ENCODE measurements around the gene AMACR. TPM values are rescaled to one million over a fixed set of nuclear protein-coding genes. Genes with fewer than 3 reads are reported as not detected.

Gene AMACR
- total and polyA plus RNA-seq, 3 experiments from 2014 or later: 7.1 to 12.8 (median 11.3) TPM

GRCh38 chr5:34041247-34041972 is 33.6 kb upstream of the AMACR start:
- peaks cover 0 to 9% (median 4%) of the 10 kb centered on the region in 3 donors for H3K36me3 Mint-ChIP-seq
- H3K4me3 Mint-ChIP-seq: no peak overlapping the region
- H3K27ac Mint-ChIP-seq: peak overlapping the region in 2 of 8 donors; percentile 17 to 42
- Histone ChIP-seq H3K4me1 (ENCODE audit: insufficient read depth, low read length) (peaks cover 9% of the 10 kb centered on the region), H3K4me3 (ENCODE audit: low read length) (no peak overlapping the region), H3K27me3 (ENCODE audit: insufficient read depth, low read length, poor library complexity, severe bottlenecking) (no peaks in the 10 kb centered on the region), H3K9me3 (ENCODE audit: low read length) (no peaks in the 10 kb centered on the region), H3K36me3 (ENCODE audit: insufficient read depth, low read length) (no peaks in the 10 kb centered on the region), H3K27ac (ENCODE audit: low read depth, low read length) (no peak overlapping the region)
- POLR2A ChIA-PET: no interaction called here
- peaks cover 0 to 28% (median 20%) of the 10 kb centered on the region in 3 donors for H3K4me1 Mint-ChIP-seq
- CTCF ChIA-PET: no interaction called here
- no peak for DNase-seq
- H3K27me3 Mint-ChIP-seq: no peaks in the 10 kb centered on the region
- H3K9me3 Mint-ChIP-seq: no peaks in the 10 kb centered on the region

- Mint-ChIP-seq H3K27ac (no peak overlapping the region), H3K36me3 (peaks cover 5 to 10% (median 9%) of the 10 kb centered on the region in 3 donors), H3K27me3 (no peaks in the 10 kb centered on the region), H3K4me1 (peaks cover 0 to 21% (median 20%) of the 10 kb centered on the region in 3 donors), H3K4me3 (no peak overlapping the region), H3K9me3 (no peaks in the 10 kb centered on the region)
- POLR2A ChIA-PET: no interaction called here
- no peaks in the 10 kb centered on the region for H3K36me3 ChIP-seq (ENCODE audit: insufficient read depth, low read length)
- H3K4me1 ChIP-seq (ENCODE audit: insufficient read depth, low read length): peaks cover 6% of the 10 kb centered on the region
- no peak for DNase-seq
- no peaks in the 10 kb centered on the region for H3K27me3 ChIP-seq (ENCODE audit: insufficient read depth, low read length, poor library complexity, severe bottlenecking)
- no peak overlapping the region for H3K27ac ChIP-seq (ENCODE audit: low read depth, low read length)
- no peaks in the 10 kb centered on the region for H3K9me3 ChIP-seq (ENCODE audit: low read length)
- CTCF ChIA-PET: no interaction called here
- H3K4me3 ChIP-seq (ENCODE audit: low read length): no peak overlapping the region
Observed at GRCh38 chr5:34040472-34040871, 32.6 kb upstream of the AMACR start.

- no peaks in the 10 kb centered on the region for H3K27me3 ChIP-seq (ENCODE audit: insufficient read depth, low read length, poor library complexity, severe bottlenecking)
- H3K36me3 ChIP-seq (ENCODE audit: insufficient read depth, low read length): no peaks in the 10 kb centered on the region
- Mint-ChIP-seq H3K9me3 (no peaks in the 10 kb centered on the region), H3K27ac (no peak overlapping the region), H3K36me3 (peaks cover 5 to 19% (median 9%) of the 10 kb centered on the region in 3 donors), H3K4me3 (no peak overlapping the region), H3K4me1 (peaks cover 0 to 12% (median 11%) of the 10 kb centered on the region in 3 donors), H3K27me3 (no peaks in the 10 kb centered on the region)
- DNase-seq: no peak
- H3K9me3 ChIP-seq (ENCODE audit: low read length): no peaks in the 10 kb centered on the region
- H3K27ac ChIP-seq (ENCODE audit: low read depth, low read length): no peak overlapping the region
- ChIA-PET CTCF (no interaction called here), POLR2A (no interaction called here)
- peaks cover 3% of the 10 kb centered on the region for H3K4me1 ChIP-seq (ENCODE audit: insufficient read depth, low read length)
- no peak overlapping the region for H3K4me3 ChIP-seq (ENCODE audit: low read length)
Observed at GRCh38 chr5:34039398-34040157, 31.7 kb upstream of the AMACR start.

GRCh38 chr5:34038838-34039237 is 31.0 kb upstream of the AMACR start:
- Histone ChIP-seq H3K4me3 (ENCODE audit: low read length) (no peak overlapping the region), H3K9me3 (ENCODE audit: low read length) (no peaks in the 10 kb centered on the region), H3K27me3 (ENCODE audit: insufficient read depth, low read length, poor library complexity, severe bottlenecking) (no peaks in the 10 kb centered on the region), H3K36me3 (ENCODE audit: insufficient read depth, low read length) (no peaks in the 10 kb centered on the region), H3K4me1 (ENCODE audit: insufficient read depth, low read length) (no peaks in the 10 kb centered on the region), H3K27ac (ENCODE audit: low read depth, low read length) (no peak overlapping the region)
- peaks cover 0 to 8% (median 6%) of the 10 kb centered on the region in 3 donors for H3K4me1 Mint-ChIP-seq
- ChIA-PET CTCF (no interaction called here), POLR2A (no interaction called here)
- H3K36me3 Mint-ChIP-seq: peaks cover 5 to 21% (median 9%) of the 10 kb centered on the region in 3 donors
- peak overlapping the region in 1 of 8 donors; percentile 74 for H3K27ac Mint-ChIP-seq
- H3K27me3 Mint-ChIP-seq: no peaks in the 10 kb centered on the region
- H3K9me3 Mint-ChIP-seq: no peaks in the 10 kb centered on the region
- DNase-seq: no peak
- no peak overlapping the region for H3K4me3 Mint-ChIP-seq

GRCh38 chr5:34038390-34038789 is 30.5 kb upstream of the AMACR start:
- Mint-ChIP-seq H3K27me3 (no peaks in the 10 kb centered on the region), H3K9me3 (no peaks in the 10 kb centered on the region), H3K4me1 (peaks cover 0 to 5% (median 2%) of the 10 kb centered on the region in 3 donors), H3K36me3 (peaks cover 5 to 23% (median 12%) of the 10 kb centered on the region in 3 donors), H3K4me3 (no peak overlapping the region), H3K27ac (peak overlapping the region in 1 of 8 donors; percentile 74)
- H3K4me3 ChIP-seq (ENCODE audit: low read length): no peak overlapping the region
- H3K27ac ChIP-seq (ENCODE audit: low read depth, low read length): no peak overlapping the region
- no peaks in the 10 kb centered on the region for H3K9me3 ChIP-seq (ENCODE audit: low read length)
- DNase-seq: no peak
- ChIA-PET POLR2A (no interaction called here), CTCF (no interaction called here)
- H3K27me3 ChIP-seq (ENCODE audit: insufficient read depth, low read length, poor library complexity, severe bottlenecking): no peaks in the 10 kb centered on the region
- H3K36me3 ChIP-seq (ENCODE audit: insufficient read depth, low read length): no peaks in the 10 kb centered on the region
- no peaks in the 10 kb centered on the region for H3K4me1 ChIP-seq (ENCODE audit: insufficient read depth, low read length)

GRCh38 chr5:34037726-34038125 is 29.9 kb upstream of the AMACR start:
- Mint-ChIP-seq H3K4me3 (no peak overlapping the region), H3K4me1 (no peaks in the 10 kb centered on the region), H3K9me3 (no peaks in the 10 kb centered on the region), H3K27me3 (no peaks in the 10 kb centered on the region), H3K36me3 (peaks cover 5 to 29% (median 13%) of the 10 kb centered on the region in 3 donors), H3K27ac (peak overlapping the region in 1 of 8 donors; percentile 3)
- ChIA-PET POLR2A (no interaction called here), CTCF (no interaction called here)
- DNase-seq: no peak
- H3K4me3 ChIP-seq (ENCODE audit: low read length): no peak overlapping the region
- H3K4me1 ChIP-seq (ENCODE audit: insufficient read depth, low read length): no peaks in the 10 kb centered on the region
- H3K36me3 ChIP-seq (ENCODE audit: insufficient read depth, low read length): no peaks in the 10 kb centered on the region
- H3K9me3 ChIP-seq (ENCODE audit: low read length): no peaks in the 10 kb centered on the region
- H3K27ac ChIP-seq (ENCODE audit: low read depth, low read length): no peak overlapping the region
- no peaks in the 10 kb centered on the region for H3K27me3 ChIP-seq (ENCODE audit: insufficient read depth, low read length, poor library complexity, severe bottlenecking)

GRCh38 chr5:34035756-34036155 is 27.9 kb upstream of the AMACR start:
- DNase-seq: no peak
- Mint-ChIP-seq H3K4me1 (no peaks in the 10 kb centered on the region), H3K27ac (no peak overlapping the region), H3K27me3 (no peaks in the 10 kb centered on the region), H3K36me3 (peaks cover 10 to 35% (median 17%) of the 10 kb centered on the region in 3 donors), H3K9me3 (no peaks in the 10 kb centered on the region), H3K4me3 (no peak overlapping the region)
- H3K4me1 ChIP-seq (ENCODE audit: insufficient read depth, low read length): no peaks in the 10 kb centered on the region
- no peaks in the 10 kb centered on the region for H3K27me3 ChIP-seq (ENCODE audit: insufficient read depth, low read length, poor library complexity, severe bottlenecking)
- ChIA-PET POLR2A (no interaction called here), CTCF (interaction anchor here (0.8 kb wide), 1 partner anchor 66 kb away, joined by 3 read pairs; no protein-coding TSS in a partner anchor)
- H3K4me3 ChIP-seq (ENCODE audit: low read length): no peak overlapping the region
- H3K27ac ChIP-seq (ENCODE audit: low read depth, low read length): no peak overlapping the region
- no peaks in the 10 kb centered on the region for H3K9me3 ChIP-seq (ENCODE audit: low read length)
- no peaks in the 10 kb centered on the region for H3K36me3 ChIP-seq (ENCODE audit: insufficient read depth, low read length)

- Mint-ChIP-seq H3K27ac (no peak overlapping the region), H3K4me1 (no peaks in the 10 kb centered on the region), H3K9me3 (no peaks in the 10 kb centered on the region), H3K4me3 (no peak overlapping the region), H3K36me3 (peaks cover 13 to 37% (median 17%) of the 10 kb centered on the region in 3 donors), H3K27me3 (no peaks in the 10 kb centered on the region)
- no peak overlapping the region for H3K4me3 ChIP-seq (ENCODE audit: low read length)
- no peak for DNase-seq
- no peaks in the 10 kb centered on the region for H3K4me1 ChIP-seq (ENCODE audit: insufficient read depth, low read length)
- H3K27ac ChIP-seq (ENCODE audit: low read depth, low read length): no peak overlapping the region
- no peaks in the 10 kb centered on the region for H3K27me3 ChIP-seq (ENCODE audit: insufficient read depth, low read length, poor library complexity, severe bottlenecking)
- POLR2A ChIA-PET: no interaction called here
- no peaks in the 10 kb centered on the region for H3K36me3 ChIP-seq (ENCODE audit: insufficient read depth, low read length)
- CTCF ChIA-PET: no interaction called here
- H3K9me3 ChIP-seq (ENCODE audit: low read length): no peaks in the 10 kb centered on the region
Observed at GRCh38 chr5:34034534-34035327, 26.9 kb upstream of the AMACR start.
